SHP77 (cell line): ENCODE results near the gene PAPPA.

ENCODE experiments used
- DNase-seq, 2 experiments: peaks; one replicate each; lab custom pipeline; 2025; lab: John Stamatoyannopoulos, UW

PAPPA gene

GRCh38 chr9:116422119-116422979 lies 268.8 kb downstream of the PAPPA start:
- DNase-seq: no peak

GRCh38 chr9:116423149-116423548 lies 269.6 kb downstream of the PAPPA start:
- DNase-seq: no peak

- DNase-seq: no peak
Observed at GRCh38 chr9:116425244-116425643, 271.7 kb downstream of the PAPPA start.

GRCh38 chr9:116430849-116431248 lies 277.3 kb downstream of the PAPPA start:
- DNase-seq: no peak

GRCh38 chr9:116432051-116432450 lies 278.5 kb downstream of the PAPPA start:
- no peak for DNase-seq

- no peak for DNase-seq
Observed at GRCh38 chr9:116434314-116434713, 280.7 kb downstream of the PAPPA start.

GRCh38 chr9:116435706-116436105 lies 282.1 kb downstream of the PAPPA start:
- no peak for DNase-seq

- no peak for DNase-seq
Observed at GRCh38 chr9:116436121-116436520, 282.5 kb downstream of the PAPPA start.

- DNase-seq: no peak
Observed at GRCh38 chr9:116437411-116438370, 284.1 kb downstream of the PAPPA start.

GRCh38 chr9:116442528-116442927 lies 288.9 kb downstream of the PAPPA start:
- no peak for DNase-seq

GRCh38 chr9:116447934-116448333 lies 294.3 kb downstream of the PAPPA start:
- no peak for DNase-seq

GRCh38 chr9:116448431-116448830 lies 294.8 kb downstream of the PAPPA start:
- DNase-seq: no peak

- DNase-seq: no peak
Observed at GRCh38 chr9:116449949-116450348, 296.4 kb downstream of the PAPPA start.

GRCh38 chr9:116450378-116451139 lies 297.0 kb downstream of the PAPPA start:
- no peak for DNase-seq

- no peak for DNase-seq
Observed at GRCh38 chr9:116451500-116452115, 298.0 kb downstream of the PAPPA start.
